Raji (cell line): Measurements from ENCODE around the gene MARK2.

Source experiments
- POLR2A ChIP-seq: IDR thresholded peaks from 2 replicates; pipeline ENCODE4 v1.6.1; 2011; ENCODE audit warnings: low read depth, low read length, control low read depth; ENCODE audit not compliant: insufficient read depth

MARK2 gene

DNA sequence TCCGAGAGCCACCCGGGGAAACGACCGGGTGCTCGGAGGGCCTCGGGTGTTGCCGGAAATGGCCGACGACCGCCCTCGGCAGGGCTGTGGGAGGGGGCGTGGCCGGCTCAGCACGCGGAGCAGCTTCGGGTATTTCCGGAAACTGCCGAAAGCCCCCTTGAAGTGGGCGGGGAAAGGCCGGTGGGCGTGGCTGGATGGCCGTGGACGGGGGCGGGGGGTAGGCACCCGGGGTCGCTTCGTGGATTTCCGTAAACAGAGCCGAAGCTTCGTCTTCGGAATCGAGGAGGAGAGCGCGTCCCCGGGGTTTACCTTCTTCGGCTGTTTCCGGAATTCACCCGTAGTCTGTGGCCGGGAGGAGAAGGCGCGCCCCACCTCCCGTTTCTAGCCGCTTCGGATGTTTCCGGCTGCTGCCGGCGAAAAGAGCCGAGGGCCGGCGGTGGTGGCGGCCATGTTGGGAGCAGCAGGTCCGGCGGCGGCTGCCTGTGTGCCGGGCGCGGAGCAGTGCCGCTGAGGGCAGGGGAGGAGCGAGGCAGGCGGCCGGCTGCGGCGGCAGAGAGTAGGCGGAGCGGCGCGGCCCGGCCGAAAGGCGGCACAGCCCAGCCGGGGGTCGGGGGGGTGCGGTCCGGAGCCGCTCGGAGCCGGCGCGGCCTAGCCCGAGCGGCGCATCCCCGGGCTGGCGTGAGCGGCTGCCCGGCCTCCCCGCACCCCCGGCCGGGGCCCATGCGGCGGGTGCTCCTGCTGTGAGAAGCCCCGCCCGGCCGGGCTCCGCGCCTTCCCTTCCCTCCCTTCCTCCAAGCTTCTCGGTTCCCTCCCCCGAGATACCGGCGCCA, at the start of gene MARK2:
Gene MARK2 (plus strand): TSS at position 433 of the 830 bp plus-strand sequence. CDS start 397 bp downstream, at position 830.
- TF ChIP-seq POLR2A: peak; percentile 57

DNA sequence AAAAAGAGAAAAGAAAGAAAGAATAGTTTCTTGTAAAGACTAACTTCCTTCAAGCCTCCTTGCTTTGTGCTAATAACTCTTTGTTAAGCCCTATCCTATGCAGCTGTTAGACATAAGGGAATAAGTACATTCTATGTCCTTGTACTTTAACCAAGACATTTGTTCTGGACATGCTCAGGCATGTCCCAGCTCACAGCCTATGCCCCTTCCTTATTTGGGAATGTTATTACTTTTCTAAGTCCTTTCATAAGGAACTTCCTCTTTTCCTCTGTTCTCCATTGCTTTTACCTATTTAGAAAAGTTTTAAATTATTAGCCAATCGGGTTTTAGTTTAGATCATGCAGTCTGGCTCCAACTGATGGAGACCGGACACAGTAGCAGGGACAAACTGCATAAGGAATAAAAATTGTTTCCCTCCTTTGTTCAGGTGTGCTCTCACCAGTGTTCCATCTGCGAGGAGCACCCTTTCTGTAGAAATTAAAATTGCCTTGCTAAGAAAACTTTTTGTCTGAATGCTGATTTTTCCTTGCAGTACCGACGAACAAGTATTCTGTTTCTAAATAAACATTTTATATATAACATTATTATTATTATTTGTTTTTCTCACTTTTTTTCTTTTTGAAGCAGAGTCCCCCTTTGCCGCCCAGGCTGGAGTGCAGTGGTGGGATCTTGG, 47.3 kb upstream of the MARK2 start:
- TF ChIP-seq POLR2A: no peak

DNA sequence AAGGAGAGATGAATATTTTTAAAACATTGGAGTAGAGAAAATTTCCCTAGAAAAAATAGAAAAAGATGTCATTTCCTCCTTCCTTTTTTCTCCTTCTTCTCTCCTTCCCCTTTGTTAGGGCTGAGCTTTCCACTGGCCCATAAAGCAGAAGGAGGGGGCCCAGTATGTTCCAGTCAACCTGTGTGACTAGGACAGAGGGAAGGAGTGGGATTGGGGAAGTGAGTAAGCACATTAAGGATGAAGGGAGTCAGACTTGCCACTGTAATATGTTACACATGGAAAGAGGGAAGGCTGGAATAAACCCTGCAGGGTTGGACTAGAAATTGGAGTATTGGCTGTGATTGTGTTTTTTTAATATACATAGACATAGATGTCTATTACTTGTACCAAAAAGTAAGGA, 45.7 kb upstream of the MARK2 start:
- no peak for TF ChIP-seq POLR2A

DNA sequence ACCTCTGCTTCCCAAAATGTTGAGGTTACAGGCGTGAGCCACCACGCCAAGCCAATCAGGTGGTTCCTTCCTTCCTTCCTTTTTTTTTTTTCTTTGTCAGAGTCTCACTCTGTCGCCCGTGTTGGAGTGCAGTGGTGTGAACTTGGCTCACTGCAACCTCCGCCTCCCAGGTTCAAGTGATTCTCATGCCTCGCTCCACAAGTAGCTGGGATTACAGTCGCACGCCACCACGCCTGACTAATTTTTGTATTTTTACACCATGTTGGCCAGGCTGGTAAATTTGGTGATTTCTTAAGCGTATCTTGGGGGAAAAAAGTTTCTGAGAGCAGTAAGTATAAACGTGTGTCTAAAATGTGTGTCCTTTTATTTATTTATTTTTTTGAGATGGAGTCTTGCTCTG, 43.8 kb upstream of the MARK2 start:
- no peak for TF ChIP-seq POLR2A

DNA sequence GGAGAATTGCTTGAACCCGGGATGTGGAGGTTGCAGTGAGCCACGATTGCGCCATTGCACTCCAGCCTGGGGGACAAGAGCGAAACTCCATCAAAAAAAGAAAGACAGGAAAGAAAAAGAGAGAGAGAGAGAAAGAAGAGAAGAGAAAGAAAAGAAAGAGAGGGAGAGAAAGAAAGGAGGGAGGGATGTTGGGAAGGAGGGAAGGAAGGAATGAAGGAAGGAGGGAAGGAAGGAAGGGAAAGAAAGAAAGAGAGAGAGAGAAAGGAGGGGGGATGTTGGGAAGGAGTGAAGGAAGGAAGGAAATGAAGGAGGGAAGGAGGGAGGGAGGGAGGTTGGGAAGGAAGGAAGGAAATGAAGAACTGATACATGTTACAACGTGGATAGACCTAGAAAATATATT, 38.0 kb upstream of the MARK2 start:
- TF ChIP-seq POLR2A: no peak

DNA sequence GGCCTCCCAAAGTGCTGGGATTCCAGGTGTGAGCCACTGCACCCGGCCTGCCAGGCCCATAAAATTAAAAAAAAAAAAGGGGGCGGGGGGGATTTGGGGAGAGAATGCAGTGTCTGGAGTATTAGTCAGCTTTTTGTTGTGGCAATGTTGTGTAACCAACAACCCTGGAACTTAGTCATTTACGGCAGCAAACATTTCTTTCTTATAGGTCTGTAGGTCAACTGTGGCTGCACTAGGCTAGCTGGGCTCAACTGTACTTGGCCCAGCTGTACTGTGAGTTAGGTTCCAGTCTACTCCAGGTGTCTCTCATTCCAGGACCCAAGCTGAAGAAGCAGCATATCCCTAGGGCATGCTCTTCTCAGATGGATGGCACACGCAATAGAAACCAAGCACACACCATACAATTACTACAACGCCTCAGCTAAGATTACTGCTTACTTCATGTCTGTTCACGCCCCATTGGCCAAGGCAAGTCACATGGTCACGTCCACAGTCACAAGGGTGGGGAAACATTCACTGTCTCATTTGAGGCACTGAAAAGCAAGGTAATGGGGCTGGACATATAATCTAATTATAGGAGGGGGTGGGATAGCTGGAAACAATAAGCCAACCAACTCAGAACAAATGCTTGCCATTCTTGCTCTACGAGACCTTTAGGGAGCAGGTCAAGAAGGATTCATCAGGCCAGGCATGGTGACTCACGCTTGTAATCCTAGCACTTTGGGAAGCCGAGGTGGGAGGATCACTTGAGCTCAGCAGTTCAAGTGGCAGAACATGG, 36.1 kb upstream of the MARK2 start:
- TF ChIP-seq POLR2A: no peak

DNA sequence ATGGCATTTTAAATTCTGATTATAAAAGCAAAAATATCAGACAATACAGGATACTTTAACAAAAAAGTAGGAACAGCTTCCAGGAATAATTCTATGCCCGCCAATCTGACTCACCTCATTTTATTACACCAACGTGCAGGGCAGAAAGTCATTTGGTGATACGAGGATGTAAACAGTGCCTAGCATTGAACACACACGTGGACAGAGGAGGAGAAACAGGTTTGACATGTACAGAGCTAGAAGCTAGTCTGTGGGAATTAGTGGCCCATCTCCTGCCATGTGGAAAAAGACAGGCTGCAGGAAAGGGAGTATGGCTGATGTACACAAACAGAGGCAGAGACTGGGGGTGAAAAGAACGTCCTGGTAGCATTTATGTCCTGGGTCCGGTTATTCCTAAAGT, 34.7 kb upstream of the MARK2 start:
- TF ChIP-seq POLR2A: no peak

DNA sequence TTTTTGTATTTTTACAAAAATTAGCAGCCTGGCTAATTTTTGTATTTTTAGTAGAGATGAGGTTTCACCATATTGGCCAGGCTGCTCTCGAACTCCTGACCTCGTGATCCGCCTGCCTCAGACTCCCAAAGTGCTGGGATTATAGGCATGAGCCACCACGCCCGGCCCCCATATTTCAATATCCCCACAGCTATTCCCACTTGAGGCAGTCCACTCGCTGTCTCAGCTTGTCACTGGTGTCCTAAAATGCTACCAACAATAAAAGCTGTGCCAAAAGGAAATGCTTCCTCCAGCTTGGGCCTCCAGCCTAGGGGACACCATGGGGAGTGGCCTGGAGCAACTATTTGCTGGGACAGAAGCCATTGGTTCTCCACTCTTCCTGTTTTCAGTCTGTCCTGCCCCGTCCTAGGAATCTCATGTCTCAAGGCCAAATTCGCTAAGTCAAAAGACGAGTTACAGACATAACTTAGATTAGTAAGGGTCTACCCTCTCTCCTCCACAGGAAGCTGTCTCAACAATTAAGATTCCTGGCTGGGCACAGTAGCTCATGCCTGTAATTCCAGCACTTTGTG, 33.0 kb upstream of the MARK2 start:
- no peak for TF ChIP-seq POLR2A

DNA sequence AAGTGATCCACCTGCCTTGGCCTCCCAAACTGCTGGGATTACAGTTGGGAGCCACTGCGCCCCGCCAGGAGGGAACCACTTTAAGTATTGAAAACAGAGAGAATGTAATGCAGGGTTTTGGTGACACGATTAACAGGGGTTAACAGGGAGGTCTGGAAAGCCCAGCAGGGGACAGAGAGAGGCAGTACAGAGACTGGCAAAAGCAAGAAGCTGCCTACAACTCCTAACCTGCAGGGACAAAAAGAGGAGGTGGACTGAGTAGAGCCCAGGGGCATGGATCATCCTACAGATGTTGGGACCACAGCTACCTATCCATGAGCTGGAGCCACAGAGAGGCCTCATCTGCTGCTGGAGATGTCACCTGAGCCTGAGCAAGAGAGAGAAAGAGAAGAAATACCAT, 27.4 kb upstream of the MARK2 start:
- no peak for TF ChIP-seq POLR2A

DNA sequence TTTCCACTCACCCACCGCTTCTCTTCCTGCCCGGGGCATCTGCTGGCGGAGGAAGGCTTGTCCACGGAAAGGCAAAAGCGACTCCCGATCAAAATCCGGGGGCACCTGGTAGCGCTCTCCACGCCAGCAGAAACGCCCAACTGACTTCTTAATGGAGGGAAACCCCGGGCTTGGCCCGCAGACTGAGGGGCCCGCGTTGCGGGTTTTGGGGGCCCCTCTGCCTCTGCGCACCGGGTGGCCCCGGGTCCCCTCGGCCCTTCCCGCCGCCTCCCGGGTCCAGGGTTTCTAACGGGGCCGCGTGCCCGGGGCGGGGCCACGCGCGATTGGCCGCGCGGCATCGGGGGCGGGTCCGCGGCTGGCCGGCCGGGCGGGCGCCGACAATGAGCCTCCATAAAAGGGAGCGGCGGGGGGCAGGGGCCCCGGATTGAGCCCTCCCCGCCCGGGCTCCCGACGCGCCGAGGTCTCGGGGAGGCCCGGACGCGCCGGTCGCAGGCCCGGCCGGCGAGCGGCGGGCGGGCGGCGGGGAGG, 25.8 kb upstream of the MARK2 start, which contains the start of gene SPINDOC:
Gene SPINDOC (plus strand): TSS at position 422 of the 528 bp plus-strand sequence. CDS start 231 bp downstream, outside the sequence.
- TF ChIP-seq POLR2A: peak; percentile 48; the same call in 1 of the 2 replicates

DNA sequence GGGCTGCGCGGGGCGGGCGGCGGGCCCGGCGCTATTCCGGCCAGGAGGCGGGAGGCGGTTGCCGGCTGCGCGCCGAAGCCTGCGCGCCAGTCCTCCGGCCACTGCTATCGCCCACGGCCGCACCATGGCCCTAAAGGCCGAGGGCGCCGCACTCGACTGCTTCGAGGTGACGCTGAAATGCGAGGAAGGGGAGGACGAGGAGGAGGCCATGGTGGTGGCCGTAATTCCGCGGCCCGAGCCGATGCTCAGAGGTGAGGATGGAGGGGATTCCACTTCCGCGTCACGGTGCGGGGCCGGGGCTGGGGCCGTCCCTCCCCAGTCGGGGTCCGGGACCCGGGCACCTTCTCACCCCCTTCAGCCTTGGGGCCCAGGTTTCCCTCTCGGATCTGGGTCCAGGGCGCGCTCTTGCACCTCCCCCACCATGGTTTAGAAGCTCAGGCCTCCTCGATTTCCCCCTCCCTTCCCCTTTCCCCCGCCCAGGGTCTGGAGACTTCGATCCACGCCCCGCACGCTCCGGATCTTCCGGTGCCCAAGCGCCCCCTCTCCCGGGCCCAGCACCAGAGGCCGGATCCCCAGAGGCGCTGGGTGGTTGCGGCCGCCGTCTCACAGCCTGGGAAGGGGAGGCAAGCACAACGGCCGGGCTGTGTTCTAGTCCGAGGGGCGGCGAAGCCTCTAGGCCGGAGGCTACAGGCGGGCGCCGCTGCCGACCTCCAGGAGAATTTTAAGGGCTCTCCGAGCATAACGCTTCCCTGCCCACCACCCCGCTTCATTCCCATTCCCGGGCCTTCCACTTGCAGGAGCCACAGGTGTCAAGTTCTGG, 25.1 kb upstream of the MARK2 start:
- no peak for TF ChIP-seq POLR2A

DNA sequence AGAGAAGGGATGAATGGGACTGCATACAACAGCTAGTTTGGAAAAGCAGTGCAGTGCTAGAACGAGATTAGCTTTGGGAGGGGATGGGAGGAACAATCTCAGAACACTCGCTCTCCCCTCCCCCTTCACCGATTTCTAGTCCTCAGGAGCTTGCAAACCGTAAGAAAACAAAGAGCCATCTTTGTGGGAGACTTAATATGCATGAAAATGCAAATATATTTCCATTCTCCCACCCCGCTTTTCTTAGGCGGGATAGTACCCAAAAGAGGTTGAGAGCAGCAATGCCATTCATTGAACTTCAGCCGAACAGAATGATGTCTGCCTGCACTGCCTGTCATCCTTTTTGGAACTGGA, 24.6 kb upstream of the MARK2 start:
- no peak; the same call in 1 of the 2 replicates for TF ChIP-seq POLR2A

DNA sequence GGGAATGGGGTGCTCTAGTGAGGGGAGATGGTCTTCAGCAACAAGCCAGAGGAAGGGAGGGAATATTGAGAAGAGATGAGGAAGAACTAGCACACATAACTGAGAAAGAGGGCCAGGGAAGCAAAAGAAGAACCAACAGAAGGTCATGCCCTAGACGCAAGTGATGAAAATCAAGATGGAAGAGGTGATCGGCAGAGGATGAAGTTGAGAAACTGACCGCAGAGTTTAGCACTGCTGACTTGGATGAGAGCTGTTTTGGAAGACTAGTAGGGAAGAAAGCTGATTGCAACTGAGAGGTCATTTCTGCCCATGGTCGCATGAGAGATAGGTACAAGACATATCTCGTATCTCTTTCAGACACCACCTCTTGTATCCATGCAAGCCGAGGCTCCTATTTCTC, 22.7 kb upstream of the MARK2 start:
- no peak for TF ChIP-seq POLR2A

DNA sequence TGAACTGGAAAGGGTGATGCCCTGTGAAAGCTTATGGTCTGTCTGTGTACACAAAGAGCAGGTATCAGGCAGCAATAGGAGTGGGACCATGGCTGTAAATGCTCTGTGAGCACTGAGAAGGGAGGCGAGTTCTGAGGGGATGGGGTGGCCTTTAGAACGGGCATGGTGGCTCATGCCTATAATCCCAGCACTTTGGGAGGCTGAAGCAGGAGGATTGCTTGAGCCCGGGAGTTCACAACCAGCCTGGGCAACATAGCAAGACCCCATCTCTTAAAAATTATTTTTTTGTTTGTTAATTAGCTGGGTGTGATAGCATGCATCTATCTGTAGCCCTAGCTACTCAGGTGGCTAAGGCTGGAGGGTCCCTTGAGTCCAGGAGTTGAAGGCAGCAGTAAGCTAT, 22.2 kb upstream of the MARK2 start:
- no peak for TF ChIP-seq POLR2A
